HepG2 (cell line): ENCODE measurements around the gene EHBP1. TPM values are rescaled to one million over a fixed set of nuclear protein-coding genes. Genes with fewer than 3 reads are reported as not detected.

Experiments
- CBX5 ChIP-seq: sonication (generic); formaldehyde crosslinking; IDR thresholded peaks from 2 replicates; pipeline ENCODE4 v1.4.0; 2020; ENCODE audit warnings: missing genetic modification reagents, borderline replicate concordance
- CENPT ChIP-seq: sonication (generic); formaldehyde crosslinking; IDR thresholded peaks from 2 replicates; pipeline ENCODE4 v1.8.0; 2022; ENCODE audit warnings: low read depth, mild to moderate bottlenecking, moderate library complexity, missing genetic modification reagents
- EZH2 ChIP-seq: conservative IDR thresholded peaks from 2 replicates; pipeline ENCODE4 v1.6.1; 2012; ENCODE audit warnings: mild to moderate bottlenecking, low read depth, low read length, moderate library complexity
- FOXA1 ChIP-seq, 2 experiments: fragments of 450-650 bp in 1 of 2; sonication (generic) in 1 of 2; formaldehyde crosslinking in 1 of 2; IDR thresholded peaks; 2 replicates each; pipeline versions ENCODE4 v1.4.0 to v1.6.1; 2016 to 2020; ENCODE audit warnings: missing genetic modification reagents in 1 of 2
- GABPB1 ChIP-seq: IDR thresholded peaks from 2 replicates; pipeline ENCODE4 v1.6.1; 2016; ENCODE audit warnings: mild to moderate bottlenecking, missing genetic modification reagents, moderate library complexity, missing compliant biosample characterization
- NR2F1 ChIP-seq, 2 experiments: fragments of 450-650 bp in 1 of 2; formaldehyde crosslinking in 1 of 2; IDR thresholded peaks; 2 replicates each; pipeline versions ENCODE4 v1.5.0 to v1.6.1; 2016 to 2020; ENCODE audit warnings: mild to moderate bottlenecking in 1 of 2, missing compliant biosample characterization in 1 of 2, missing genetic modification reagents in 1 of 2, moderate library complexity in 1 of 2
- TOE1 ChIP-seq: sonication (generic); formaldehyde crosslinking; IDR thresholded peaks from 2 replicates; pipeline ENCODE4 v1.4.0; 2020; ENCODE audit warnings: mild to moderate bottlenecking, missing genetic modification reagents
- TRIM24 ChIP-seq: sonication (generic); formaldehyde crosslinking; IDR thresholded peaks from 2 replicates; pipeline ENCODE4 v1.8.0; 2022; ENCODE audit warnings: mild to moderate bottlenecking, missing genetic modification reagents
- ZFP62 ChIP-seq: sonication (generic); formaldehyde crosslinking; IDR thresholded peaks from 2 replicates; pipeline ENCODE4 v1.4.0; 2020; ENCODE audit warnings: missing genetic modification reagents
- ZMYM4 ChIP-seq: sonication (generic); formaldehyde crosslinking; IDR thresholded peaks from 2 replicates; pipeline ENCODE4 v1.8.1; 2023; ENCODE audit warnings: mild to moderate bottlenecking, missing genetic modification reagents
- ZNF292 ChIP-seq: sonication (generic); formaldehyde crosslinking; IDR thresholded peaks from 2 replicates; pipeline ENCODE4 v1.8.1; 2022; ENCODE audit warnings: mild to moderate bottlenecking, low read depth, missing genetic modification reagents, borderline replicate concordance
- polyA plus RNA-seq, 8 experiments: library from polyadenylated mRNA; depleted of rRNA in 3 of 8; stranded (reverse) in 7 of 8; unstranded in 1 of 8; fragments of >200 nt; fragmentation: Illumina TruSeq in 4 of 8; extraction: Trizol in 4 of 8; gene quantifications; 2 replicates each; pipeline versions ENCODE4 v1.2.1 to v1.2.3, GENCODE V29; 2011 to 2016; ENCODE audit warnings: low read depth in 4 of 8, missing spikeins in 1 of 8, mixed read lengths in 1 of 8; ENCODE audit not compliant: insufficient read depth in 1 of 8
- total RNA-seq, 5 experiments: library from RNA; depleted of rRNA; stranded (reverse); fragments of >200 nt; fragmentation: Illumina TruSeq; extraction: Trizol; gene quantifications; 2 replicates each; pipeline ENCODE4 v1.2.3, GENCODE V29; 2016; ENCODE audit warnings: low read depth in 1 of 5
- TF ChIP-seq, protein P1 (sequence below): sonication (generic); formaldehyde crosslinking; IDR thresholded peaks from 2 replicates; pipeline ENCODE4 v1.8.0; 2022; ENCODE audit warnings: missing genetic modification reagents, low read depth, mild to moderate bottlenecking, borderline replicate concordance
- TF ChIP-seq, protein P2 (sequence below): IDR thresholded peaks from 2 replicates; pipeline ENCODE4 v1.6.1; 2016; ENCODE audit warnings: low read depth
- TF ChIP-seq, protein P3 (sequence below): sonication (generic); formaldehyde crosslinking; IDR thresholded peaks from 2 replicates; pipeline ENCODE4 v1.5.0; 2020; ENCODE audit warnings: mild to moderate bottlenecking, missing genetic modification reagents
- TF ChIP-seq, protein P4 (sequence below): sonication (generic); formaldehyde crosslinking; IDR thresholded peaks from 2 replicates; pipeline ENCODE4 v1.4.0; 2020; ENCODE audit warnings: missing genetic modification reagents
- TF ChIP-seq, protein P5 (sequence below): sonication (generic); formaldehyde crosslinking; IDR thresholded peaks from 2 replicates; pipeline ENCODE4 v1.4.0; 2020; ENCODE audit warnings: missing genetic modification reagents

Gene EHBP1
- total and polyA plus RNA-seq, 2 of the 13 experiments (the other 11 are each of a cell fraction or from before 2014, with no cell fraction given): 93.5 to 146 TPM

DNA sequence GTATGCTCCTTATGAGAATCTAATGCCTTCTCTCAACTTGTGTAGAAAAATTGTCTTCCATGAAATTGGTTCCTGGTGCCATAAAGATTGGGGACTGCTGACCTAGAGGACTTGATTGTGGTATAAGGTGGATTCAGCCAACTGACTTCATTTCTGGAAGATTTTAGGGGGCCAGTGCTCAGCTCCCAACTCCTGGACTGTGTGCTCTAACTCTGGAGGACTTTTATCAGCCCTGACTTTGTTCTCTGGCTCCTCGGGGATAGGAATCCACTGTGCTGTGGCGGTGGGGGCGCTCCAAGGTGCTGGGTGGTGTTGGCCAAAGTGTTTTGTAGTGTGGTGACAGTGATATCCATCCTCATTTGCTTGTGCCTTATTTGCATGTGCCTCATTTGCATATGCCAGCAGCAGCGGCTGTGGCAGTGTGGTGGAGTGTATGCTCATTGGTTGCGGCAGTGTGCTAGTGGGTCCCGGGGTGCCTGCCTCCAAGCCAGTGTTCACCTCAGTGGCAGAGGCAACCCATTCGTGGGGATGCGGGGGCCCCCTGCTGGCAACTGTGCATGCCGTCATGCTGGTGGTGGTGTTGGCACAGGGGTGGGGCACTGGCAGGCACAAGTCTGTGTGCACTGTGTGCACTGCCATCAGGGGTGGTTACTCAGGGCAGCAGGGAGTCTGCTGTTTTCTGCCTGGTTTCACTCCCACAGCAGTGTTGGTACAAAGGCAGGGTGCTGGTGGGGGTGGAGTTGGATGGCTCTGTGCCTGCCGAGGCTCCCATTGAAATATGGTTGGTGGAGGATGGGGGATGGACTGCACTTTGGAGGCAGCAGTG lies 19.6 kb downstream of the EHBP1 start (continued):
- no peak for TF ChIP-seq TRIM24 (CRISPR knock-in tag)
- no peak for TF ChIP-seq ZFP62 (CRISPR knock-in tag)
- TF ChIP-seq, protein P1, sequence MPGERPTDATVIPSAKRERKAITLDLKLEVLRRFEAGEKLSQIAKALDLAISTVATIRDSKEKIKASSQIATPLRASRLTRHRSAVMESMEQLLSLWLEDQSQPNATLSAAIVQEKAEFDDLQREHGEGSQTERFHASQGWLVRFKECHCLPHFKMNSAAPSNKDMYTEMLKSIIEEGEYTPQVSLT: no peak
- TF ChIP-seq, protein P2, sequence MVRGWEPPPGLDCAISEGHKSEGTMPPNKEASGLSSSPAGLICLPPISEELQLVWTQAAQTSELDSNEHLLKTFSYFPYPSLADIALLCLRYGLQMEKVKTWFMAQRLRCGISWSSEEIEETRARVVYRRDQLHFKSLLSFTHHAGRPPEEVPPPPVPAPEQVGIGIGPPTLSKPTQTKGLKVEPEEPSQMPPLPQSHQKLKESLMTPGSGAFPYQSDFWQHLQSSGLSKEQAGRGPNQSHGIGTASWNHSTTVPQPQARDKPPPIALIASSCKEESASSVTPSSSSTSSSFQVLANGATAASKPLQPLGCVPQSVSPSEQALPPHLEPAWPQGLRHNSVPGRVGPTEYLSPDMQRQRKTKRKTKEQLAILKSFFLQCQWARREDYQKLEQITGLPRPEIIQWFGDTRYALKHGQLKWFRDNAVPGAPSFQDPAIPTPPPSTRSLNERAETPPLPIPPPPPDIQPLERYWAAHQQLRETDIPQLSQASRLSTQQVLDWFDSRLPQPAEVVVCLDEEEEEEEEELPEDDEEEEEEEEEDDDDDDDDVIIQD (CRISPR knock-in tag): no peak
- TF ChIP-seq ZMYM4 (CRISPR knock-in tag): peak; percentile 58
- TF ChIP-seq, protein P3, sequence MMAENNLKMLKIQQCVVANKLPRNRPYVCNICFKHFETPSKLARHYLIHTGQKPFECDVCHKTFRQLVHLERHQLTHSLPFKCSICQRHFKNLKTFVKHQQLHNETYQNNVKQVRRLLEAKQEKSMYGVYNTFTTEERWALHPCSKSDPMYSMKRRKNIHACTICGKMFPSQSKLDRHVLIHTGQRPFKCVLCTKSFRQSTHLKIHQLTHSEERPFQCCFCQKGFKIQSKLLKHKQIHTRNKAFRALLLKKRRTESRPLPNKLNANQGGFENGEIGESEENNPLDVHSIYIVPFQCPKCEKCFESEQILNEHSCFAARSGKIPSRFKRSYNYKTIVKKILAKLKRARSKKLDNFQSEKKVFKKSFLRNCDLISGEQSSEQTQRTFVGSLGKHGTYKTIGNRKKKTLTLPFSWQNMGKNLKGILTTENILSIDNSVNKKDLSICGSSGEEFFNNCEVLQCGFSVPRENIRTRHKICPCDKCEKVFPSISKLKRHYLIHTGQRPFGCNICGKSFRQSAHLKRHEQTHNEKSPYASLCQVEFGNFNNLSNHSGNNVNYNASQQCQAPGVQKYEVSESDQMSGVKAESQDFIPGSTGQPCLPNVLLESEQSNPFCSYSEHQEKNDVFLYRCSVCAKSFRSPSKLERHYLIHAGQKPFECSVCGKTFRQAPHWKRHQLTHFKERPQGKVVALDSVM (CRISPR knock-in tag): no peak
- TF ChIP-seq NR2F1 (CRISPR knock-in tag; IDR thresholded peaks at IDR 0.05): no peak
- TF ChIP-seq, protein P4, sequence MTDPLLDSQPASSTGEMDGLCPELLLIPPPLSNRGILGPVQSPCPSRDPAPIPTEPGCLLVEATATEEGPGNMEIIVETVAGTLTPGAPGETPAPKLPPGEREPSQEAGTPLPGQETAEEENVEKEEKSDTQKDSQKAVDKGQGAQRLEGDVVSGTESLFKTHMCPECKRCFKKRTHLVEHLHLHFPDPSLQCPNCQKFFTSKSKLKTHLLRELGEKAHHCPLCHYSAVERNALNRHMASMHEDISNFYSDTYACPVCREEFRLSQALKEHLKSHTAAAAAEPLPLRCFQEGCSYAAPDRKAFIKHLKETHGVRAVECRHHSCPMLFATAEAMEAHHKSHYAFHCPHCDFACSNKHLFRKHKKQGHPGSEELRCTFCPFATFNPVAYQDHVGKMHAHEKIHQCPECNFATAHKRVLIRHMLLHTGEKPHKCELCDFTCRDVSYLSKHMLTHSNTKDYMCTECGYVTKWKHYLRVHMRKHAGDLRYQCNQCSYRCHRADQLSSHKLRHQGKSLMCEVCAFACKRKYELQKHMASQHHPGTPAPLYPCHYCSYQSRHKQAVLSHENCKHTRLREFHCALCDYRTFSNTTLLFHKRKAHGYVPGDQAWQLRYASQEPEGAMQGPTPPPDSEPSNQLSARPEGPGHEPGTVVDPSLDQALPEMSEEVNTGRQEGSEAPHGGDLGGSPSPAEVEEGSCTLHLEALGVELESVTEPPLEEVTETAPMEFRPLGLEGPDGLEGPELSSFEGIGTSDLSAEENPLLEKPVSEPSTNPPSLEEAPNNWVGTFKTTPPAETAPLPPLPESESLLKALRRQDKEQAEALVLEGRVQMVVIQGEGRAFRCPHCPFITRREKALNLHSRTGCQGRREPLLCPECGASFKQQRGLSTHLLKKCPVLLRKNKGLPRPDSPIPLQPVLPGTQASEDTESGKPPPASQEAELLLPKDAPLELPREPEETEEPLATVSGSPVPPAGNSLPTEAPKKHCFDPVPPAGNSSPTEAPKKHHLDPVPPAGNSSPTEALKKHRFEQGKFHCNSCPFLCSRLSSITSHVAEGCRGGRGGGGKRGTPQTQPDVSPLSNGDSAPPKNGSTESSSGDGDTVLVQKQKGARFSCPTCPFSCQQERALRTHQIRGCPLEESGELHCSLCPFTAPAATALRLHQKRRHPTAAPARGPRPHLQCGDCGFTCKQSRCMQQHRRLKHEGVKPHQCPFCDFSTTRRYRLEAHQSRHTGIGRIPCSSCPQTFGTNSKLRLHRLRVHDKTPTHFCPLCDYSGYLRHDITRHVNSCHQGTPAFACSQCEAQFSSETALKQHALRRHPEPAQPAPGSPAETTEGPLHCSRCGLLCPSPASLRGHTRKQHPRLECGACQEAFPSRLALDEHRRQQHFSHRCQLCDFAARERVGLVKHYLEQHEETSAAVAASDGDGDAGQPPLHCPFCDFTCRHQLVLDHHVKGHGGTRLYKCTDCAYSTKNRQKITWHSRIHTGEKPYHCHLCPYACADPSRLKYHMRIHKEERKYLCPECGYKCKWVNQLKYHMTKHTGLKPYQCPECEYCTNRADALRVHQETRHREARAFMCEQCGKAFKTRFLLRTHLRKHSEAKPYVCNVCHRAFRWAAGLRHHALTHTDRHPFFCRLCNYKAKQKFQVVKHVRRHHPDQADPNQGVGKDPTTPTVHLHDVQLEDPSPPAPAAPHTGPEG: no peak
- TF ChIP-seq FOXA1 (IDR thresholded peaks at IDR 0.05): no peak
- TF ChIP-seq FOXA1 (CRISPR knock-in tag; IDR thresholded peaks at IDR 0.05): peak; percentile 51; the same call in 1 of the 2 replicates
- TF ChIP-seq TOE1 (CRISPR knock-in tag): no peak
- 0 out of 2 replicates have a peak, but pooled peaks have one; percentile 16 for TF ChIP-seq GABPB1 (CRISPR knock-in tag)
- no peak for TF ChIP-seq ZNF292
- TF ChIP-seq, protein P5, sequence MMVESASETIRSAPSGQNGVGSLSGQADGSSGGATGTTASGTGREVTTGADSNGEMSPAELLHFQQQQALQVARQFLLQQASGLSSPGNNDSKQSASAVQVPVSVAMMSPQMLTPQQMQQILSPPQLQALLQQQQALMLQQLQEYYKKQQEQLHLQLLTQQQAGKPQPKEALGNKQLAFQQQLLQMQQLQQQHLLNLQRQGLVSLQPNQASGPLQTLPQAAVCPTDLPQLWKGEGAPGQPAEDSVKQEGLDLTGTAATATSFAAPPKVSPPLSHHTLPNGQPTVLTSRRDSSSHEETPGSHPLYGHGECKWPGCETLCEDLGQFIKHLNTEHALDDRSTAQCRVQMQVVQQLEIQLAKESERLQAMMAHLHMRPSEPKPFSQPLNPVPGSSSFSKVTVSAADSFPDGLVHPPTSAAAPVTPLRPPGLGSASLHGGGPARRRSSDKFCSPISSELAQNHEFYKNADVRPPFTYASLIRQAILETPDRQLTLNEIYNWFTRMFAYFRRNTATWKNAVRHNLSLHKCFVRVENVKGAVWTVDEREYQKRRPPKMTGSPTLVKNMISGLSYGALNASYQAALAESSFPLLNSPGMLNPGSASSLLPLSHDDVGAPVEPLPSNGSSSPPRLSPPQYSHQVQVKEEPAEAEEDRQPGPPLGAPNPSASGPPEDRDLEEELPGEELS: no peak; the same call in 1 of the 2 replicates
- TF ChIP-seq CBX5 (CRISPR knock-in tag): no peak
- no peak for TF ChIP-seq EZH2
- TF ChIP-seq CENPT: no peak
